GM12891 (cell line): Measurements from ENCODE around the gene PRRT3.

Source experiments
- POLR2A ChIP-seq: IDR thresholded peaks from 2 replicates; pipeline ENCODE4 v1.6.1; 2011; ENCODE audit warnings: low read depth, low read length, control low read depth
- POLR2AphosphoS5 ChIP-seq: IDR thresholded peaks from 2 replicates; pipeline ENCODE4 v1.6.1; 2011; ENCODE audit warnings: low read depth, low read length, control low read depth
- TAF1 ChIP-seq: IDR thresholded peaks from 2 replicates; pipeline ENCODE4 v1.6.1; 2011; ENCODE audit warnings: low read depth, low read length, control low read depth

DNA sequence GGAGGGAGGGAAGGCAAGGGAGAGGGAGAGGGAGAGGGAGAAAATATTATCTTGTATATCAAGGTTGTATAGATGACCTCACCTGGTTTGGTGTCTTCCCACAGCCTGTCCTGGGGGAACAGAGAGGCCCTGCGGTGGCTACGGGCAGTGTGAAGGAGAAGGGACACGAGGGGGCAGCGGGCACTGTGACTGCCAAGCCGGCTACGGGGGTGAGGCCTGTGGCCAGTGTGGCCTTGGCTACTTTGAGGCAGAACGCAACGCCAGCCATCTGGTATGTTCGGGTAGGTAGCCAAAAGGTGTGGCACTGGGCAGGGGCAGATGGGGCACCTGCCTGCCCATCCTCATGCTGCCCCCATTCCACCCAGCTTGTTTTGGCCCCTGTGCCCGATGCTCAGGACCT is 11.5 kb downstream of the PRRT3 start:
- no peak for TF ChIP-seq POLR2A
- TF ChIP-seq TAF1, result no peak
- no peak for TF ChIP-seq POLR2AphosphoS5
